Upper lobe of left lung (tissue), 6 donors: ENCODE data around the gene RTP4. TPM values are rescaled to one million over a fixed set of nuclear protein-coding genes. Genes with fewer than 3 reads are reported as not detected.

Experiments used
- ATAC-seq, 2 donors: fragments of 200-7000 bp; cut with Tn5 transposase; one replicate each; pipeline ENCODE4 v1.9.1; 2022; ENCODE audit warnings: mild to moderate bottlenecking in 2 of 2, moderate library complexity in 2 of 2; ENCODE audit not compliant: low FRiP score in 2 of 2
- DNase-seq, 2 donors: peaks; one replicate each; pipeline ENCODE4 v3.0.0-alpha.2; 2019 to 2020
- H3K27ac ChIP-seq, 4 donors: fragments of 200-600 bp; sonication (generic); one replicate each; pipeline ENCODE4 v1.5.1; 2016 to 2019
- H3K27me3 ChIP-seq, 4 donors: fragments of 200-600 bp; sonication (generic); one replicate each; pipeline ENCODE4 v1.5.1; 2017 to 2019
- H3K36me3 ChIP-seq, 4 donors: fragments of 200-600 bp; sonication (generic); one replicate each; pipeline ENCODE4 v1.5.1; 2016 to 2019
- H3K4me1 ChIP-seq, 4 donors: fragments of 200-600 bp; sonication (generic); one replicate each; pipeline ENCODE4 v1.5.1; 2018 to 2019
- H3K4me3 ChIP-seq, 4 donors: fragments of 200-600 bp; sonication (generic); one replicate each; pipeline ENCODE4 v1.5.1; 2017 to 2019; ENCODE audit warnings: mild to moderate bottlenecking in 2 of 4, moderate library complexity in 1 of 4
- H3K9me3 ChIP-seq, 4 donors: fragments of 200-600 bp; sonication (generic); one replicate each; pipeline ENCODE4 v1.5.1; 2018 to 2019
- CTCF ChIP-seq, 6 experiments: fragments of 450-650 bp in 4 of 6; fragments of 200-600 bp in 2 of 6; sonication (generic) in 2 of 6; IDR thresholded peaks; one replicate each; pipeline ENCODE4 v1.5.1; 2016 to 2019; ENCODE audit warnings: antibody characterized with exemption in 6 of 6
- EP300 ChIP-seq, 4 donors: sonication (generic); formaldehyde crosslinking; IDR thresholded peaks; one replicate each; pipeline ENCODE4 v1.5.1; 2017; ENCODE audit warnings: antibody characterized with exemption in 4 of 4, control low read depth in 2 of 4
- POLR2A ChIP-seq, 4 donors: fragments of 450-650 bp; IDR thresholded peaks; one replicate each; pipeline ENCODE4 v1.5.1; 2016 to 2017; ENCODE audit warnings: antibody characterized with exemption in 4 of 4, mild to moderate bottlenecking in 2 of 4
- POLR2AphosphoS5 ChIP-seq, 2 donors: sonication (generic); formaldehyde crosslinking; IDR thresholded peaks; one replicate each; pipeline ENCODE4 v1.5.1; 2017; ENCODE audit warnings: antibody characterized with exemption in 2 of 2
- WGBS, 2 donors: methylation state at CpG; one replicate each; pipeline ENCODE4 v1.1.5; 2017 to 2018; 5-methylcytosine and 5-hydroxymethylcytosine counted together
- total RNA-seq, 6 donors: library from RNA; depleted of rRNA in 4 of 6; stranded (reverse); fragments of >200 nt in 4 of 6; gene quantifications; one replicate each; pipeline versions ENCODE4 v1.1.0 to v1.2.1, GENCODE V29; 2016 to 2021
- donor health status: DM: no; HTN: no; CAD: no; lungs with moderate emphysema.
- donor health status: DM: no; HTN: yes; CAD: no; lungs with severe emphysema.

RTP4 gene
- 1 to 10 TPM in 5 of 6 donors, under 1 TPM in 1; 0.89 to 7.3 (median 4.6) TPM for total RNA-seq

- Histone ChIP-seq H3K27ac (peak within 1 kb of the TSS; percentile 88 to 89 (median 89)), H3K36me3 (peaks cover 0 to 18% (median 7%) of the 10 kb centered on the region in 4 donors), H3K4me1 (peaks cover 14 to 30% (median 18%) of the 10 kb centered on the region in 4 donors), H3K9me3 (no peaks in the 10 kb centered on the region), H3K4me3 (peak within 1 kb of the TSS; percentile 18 to 59 (median 48)), H3K27me3 (no peaks in the 10 kb centered on the region)
- WGBS, 2 donors: 5 to 10% methylated on average over 10 of the region's 10 CpGs
- peak; percentile 58 to 82 for ATAC-seq
- DNase-seq: no peak
- TF ChIP-seq EP300 (IDR thresholded peaks at IDR 0.05) (no peak), CTCF (IDR thresholded peaks at IDR 0.05) (no peak), POLR2A (IDR thresholded peaks at IDR 0.05) (peak in 1 of 4 donors; percentile 43), POLR2AphosphoS5 (IDR thresholded peaks at IDR 0.05) (no peak)
These were observed at the start of gene RTP4 for GRCh38 chr3:187368251-187369088. RTP4 (plus strand) TSS chr3:187368385; CDS start chr3:187368442, 57 bp downstream.

- peak; percentile 58 to 84 (median 78) for TF ChIP-seq CTCF (IDR thresholded peaks at IDR 0.05)
- TF ChIP-seq POLR2A (IDR thresholded peaks at IDR 0.05): no peak
These were observed 49.2 kb upstream of the RTP4 start for GRCh38 chr3:187318819-187319616.

GRCh38 chr3:187319699-187320302, 48.4 kb upstream of the RTP4 start:
- DNase-seq (peak in 1 of 2 donors; percentile 53), ATAC-seq (peak; percentile 84 to 92)
- TF ChIP-seq POLR2AphosphoS5 (IDR thresholded peaks at IDR 0.05) (no peak), CTCF (IDR thresholded peaks at IDR 0.05) (peak; percentile 73 to 90 (median 83))
- Histone ChIP-seq H3K27me3 (no peaks in the 10 kb centered on the region), H3K4me3 (no peak overlapping the region), H3K4me1 (peaks cover 5 to 10% (median 7%) of the 10 kb centered on the region in 4 donors), H3K36me3 (no peaks in the 10 kb centered on the region), H3K9me3 (no peaks in the 10 kb centered on the region), H3K27ac (no peak overlapping the region)
- WGBS, 2 donors: 33 to 53% methylated on average over 5 to 7 of the region's 7 CpGs

More at GRCh38 chr3:187318819-187319616, 49.2 kb upstream of the RTP4 start:
- DNase-seq (no peak), ATAC-seq (peak in 1 of 2 donors; percentile 88)
- Histone ChIP-seq H3K27me3 (no peaks in the 10 kb centered on the region), H3K4me1 (peaks cover 5 to 10% (median 7%) of the 10 kb centered on the region in 4 donors), H3K27ac (no peak overlapping the region), H3K4me3 (peak overlapping the region in 2 of 4 donors; percentile 29 to 32), H3K9me3 (no peaks in the 10 kb centered on the region), H3K36me3 (no peaks in the 10 kb centered on the region)
- WGBS, 2 donors: 13 to 15% methylated on average over 13 of the region's 13 CpGs

- H3K27ac ChIP-seq: no peak overlapping the region
- no peaks in the 10 kb centered on the region for H3K27me3 ChIP-seq
- no peak for TF ChIP-seq POLR2AphosphoS5 (IDR thresholded peaks at IDR 0.05)
- TF ChIP-seq EP300 (IDR thresholded peaks at IDR 0.05): no peak
- no peak for TF ChIP-seq POLR2A (IDR thresholded peaks at IDR 0.05)
- TF ChIP-seq CTCF (IDR thresholded peaks at IDR 0.05): no peak
- WGBS, 2 donors: 69 to 71% methylated on average over 1 of the region's 1 CpG
- no peaks in the 10 kb centered on the region for H3K36me3 ChIP-seq
- ATAC-seq: no peak
- no peak for DNase-seq
- no peak overlapping the region for H3K4me3 ChIP-seq
- no peaks in the 10 kb centered on the region for H3K9me3 ChIP-seq
- peaks cover 5 to 10% (median 7%) of the 10 kb centered on the region in 4 donors for H3K4me1 ChIP-seq
These were observed 46.4 kb upstream of the RTP4 start for GRCh38 chr3:187321766-187322165.
